Neural progenitor cell (in vitro differentiated cells): ENCODE data around the gene NUTF2.

Experiments
- CTCF ChIP-seq: fragments of 200-600 bp; sonication (generic); IDR thresholded peaks from 2 replicates; pipeline ENCODE4 v1.5.1; 2017; ENCODE audit warnings: antibody characterized with exemption, mild to moderate bottlenecking
- EZH2 ChIP-seq: fragments of 200-600 bp; sonication (generic); IDR thresholded peaks from 2 replicates; pipeline ENCODE4 v1.6.1; 2017; ENCODE audit warnings: antibody characterized with exemption, mild to moderate bottlenecking, moderate library complexity

- TF ChIP-seq EZH2: no peak
- no peak for TF ChIP-seq CTCF
Measured at GRCh38 chr16:67910158-67910557, 63.4 kb downstream of the NUTF2 start.
